Measurements from ENCODE around the gene PRRT3.
"Not testable (repeated sequence)": the region's sequence is repeated elsewhere in the genome, so short reads cannot be mapped to it uniquely, and the experiment has no call there.

PRRT3 gene

GRCh38 chr3:9940746-9941145, 11.5 kb downstream of the PRRT3 start:
- TF ChIP-seq, protein P1, sequence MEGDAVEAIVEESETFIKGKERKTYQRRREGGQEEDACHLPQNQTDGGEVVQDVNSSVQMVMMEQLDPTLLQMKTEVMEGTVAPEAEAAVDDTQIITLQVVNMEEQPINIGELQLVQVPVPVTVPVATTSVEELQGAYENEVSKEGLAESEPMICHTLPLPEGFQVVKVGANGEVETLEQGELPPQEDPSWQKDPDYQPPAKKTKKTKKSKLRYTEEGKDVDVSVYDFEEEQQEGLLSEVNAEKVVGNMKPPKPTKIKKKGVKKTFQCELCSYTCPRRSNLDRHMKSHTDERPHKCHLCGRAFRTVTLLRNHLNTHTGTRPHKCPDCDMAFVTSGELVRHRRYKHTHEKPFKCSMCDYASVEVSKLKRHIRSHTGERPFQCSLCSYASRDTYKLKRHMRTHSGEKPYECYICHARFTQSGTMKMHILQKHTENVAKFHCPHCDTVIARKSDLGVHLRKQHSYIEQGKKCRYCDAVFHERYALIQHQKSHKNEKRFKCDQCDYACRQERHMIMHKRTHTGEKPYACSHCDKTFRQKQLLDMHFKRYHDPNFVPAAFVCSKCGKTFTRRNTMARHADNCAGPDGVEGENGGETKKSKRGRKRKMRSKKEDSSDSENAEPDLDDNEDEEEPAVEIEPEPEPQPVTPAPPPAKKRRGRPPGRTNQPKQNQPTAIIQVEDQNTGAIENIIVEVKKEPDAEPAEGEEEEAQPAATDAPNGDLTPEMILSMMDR (IDR thresholded peaks at IDR 0.05), result no peak
- H3K4me3 ChIP-seq (ENCODE audit: low read depth in 1 of 2, low read length in 1 of 2), result no peak overlapping the region

DNA sequence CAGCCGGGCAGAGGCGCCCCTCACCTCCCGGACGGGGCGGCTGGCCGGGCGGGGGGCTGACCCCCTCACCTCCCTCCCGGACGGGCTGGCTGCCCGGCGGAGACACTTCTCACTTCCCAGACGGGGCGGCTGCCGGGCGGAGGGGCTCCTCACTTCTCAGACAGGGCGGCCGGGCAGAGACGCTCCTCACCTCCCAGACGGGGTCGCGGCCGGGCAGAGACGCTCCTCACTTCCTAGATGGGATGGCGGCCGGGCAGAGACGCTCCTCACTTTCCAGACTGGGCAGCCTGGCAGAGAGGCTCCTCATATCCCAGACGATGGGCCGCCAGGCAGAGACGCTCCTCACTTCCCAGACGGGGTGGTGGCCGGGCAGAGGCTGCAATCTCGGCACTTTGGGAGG, 12.3 kb downstream of the PRRT3 start:
- H3K27ac ChIP-seq; H3K4me1 ChIP-seq (ENCODE audit: control insufficient read depth in 1 of 2, insufficient read depth in 1 of 2, low read depth in 1 of 2, low read length in 1 of 2); H3K36me3 ChIP-seq; H3K9me3 ChIP-seq; H3K27me3 ChIP-seq; H3K4me3 ChIP-seq (ENCODE audit: low read depth in 1 of 2, low read length in 1 of 2): not testable (repeated sequence)

More at GRCh38 chr3:9940746-9941145, 11.5 kb downstream of the PRRT3 start:
- no peaks in the 10 kb centered on the region for H3K36me3 ChIP-seq
- H3K27ac ChIP-seq, result no peak overlapping the region
- H3K27me3 ChIP-seq, result no peaks in the 10 kb centered on the region
- H3K4me1 ChIP-seq (ENCODE audit: control insufficient read depth in 1 of 2, insufficient read depth in 1 of 2, low read depth in 1 of 2, low read length in 1 of 2), result peaks cover under 1 to 4% of the 10 kb centered on the region in 2 experiments
- no peaks in the 10 kb centered on the region for H3K9me3 ChIP-seq

DNA sequence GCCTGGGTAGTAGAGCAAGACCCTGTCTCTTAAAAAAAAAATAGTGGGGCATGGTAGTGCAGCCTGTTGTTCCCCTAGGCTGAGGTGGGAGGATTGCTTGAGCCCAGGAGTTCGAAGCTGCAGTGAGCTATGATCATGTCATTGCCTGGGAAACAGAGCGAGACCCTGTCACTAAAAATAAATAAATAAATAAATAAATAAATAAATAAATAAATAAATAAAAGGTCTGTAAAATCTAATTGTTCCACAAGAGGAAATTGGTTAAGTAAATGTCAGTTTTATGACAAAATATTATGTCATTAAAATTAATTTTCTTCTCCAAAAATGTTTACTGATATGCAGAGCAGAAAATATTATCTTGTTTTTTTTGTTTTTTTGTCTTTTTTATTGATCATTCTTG, 13.2 kb downstream of the PRRT3 start:
- H3K4me3 ChIP-seq (ENCODE audit: low read depth in 1 of 2, low read length in 1 of 2), result no peak overlapping the region
- TF ChIP-seq, protein P1 (IDR thresholded peaks at IDR 0.05), result no peak
- peaks cover 6 to 10% of the 10 kb centered on the region in 2 experiments for H3K4me1 ChIP-seq (ENCODE audit: control insufficient read depth in 1 of 2, insufficient read depth in 1 of 2, low read depth in 1 of 2, low read length in 1 of 2)
- no peak overlapping the region for H3K27ac ChIP-seq
- no peaks in the 10 kb centered on the region for H3K9me3 ChIP-seq
- H3K36me3 ChIP-seq, result no peaks in the 10 kb centered on the region
- H3K27me3 ChIP-seq, result no peaks in the 10 kb centered on the region

DNA sequence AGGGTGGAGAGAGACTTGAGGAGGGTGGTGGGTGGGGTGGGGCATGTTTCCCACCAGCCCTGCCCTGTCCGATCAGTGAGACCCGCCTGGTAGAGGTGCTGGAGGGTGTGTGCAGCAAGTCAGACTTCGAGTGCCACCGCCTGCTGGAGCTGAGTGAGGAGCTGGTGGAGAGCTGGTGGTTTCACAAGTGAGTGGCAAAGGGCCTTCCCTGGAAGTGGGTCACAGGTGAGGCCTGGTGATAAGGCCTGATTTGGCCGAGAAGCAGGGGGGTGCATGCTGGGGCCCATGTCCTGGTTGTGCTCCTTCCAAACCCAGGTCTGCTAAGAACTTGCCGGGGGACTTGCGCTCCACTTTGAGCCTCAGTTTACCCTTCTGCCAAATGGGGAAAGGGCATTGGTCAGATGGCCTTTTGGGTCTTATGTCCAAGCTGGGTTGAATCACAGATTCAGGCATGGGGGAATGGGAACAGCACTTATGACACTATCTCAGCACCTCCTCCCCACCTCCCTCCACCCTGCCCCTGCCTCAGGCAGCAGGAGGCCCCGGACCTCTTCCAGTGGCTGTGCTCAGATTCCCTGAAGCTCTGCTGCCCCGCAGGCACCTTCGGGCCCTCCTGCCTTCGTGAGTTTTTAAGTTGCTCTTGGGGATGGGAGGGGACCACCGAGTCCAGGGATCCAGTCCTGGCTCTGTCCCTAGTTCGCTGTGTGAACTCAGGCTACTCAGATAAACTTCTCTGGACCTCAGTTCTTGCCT, 14.5 kb downstream of the PRRT3 start:
- H3K4me3 ChIP-seq (ENCODE audit: low read depth in 1 of 2, low read length in 1 of 2), result no peak overlapping the region
- H3K27ac ChIP-seq, result no peak overlapping the region
- no peaks in the 10 kb centered on the region for H3K9me3 ChIP-seq
- H3K4me1 ChIP-seq (ENCODE audit: control insufficient read depth in 1 of 2, insufficient read depth in 1 of 2, low read depth in 1 of 2, low read length in 1 of 2), result peaks cover 15 to 18% of the 10 kb centered on the region in 2 experiments
- TF ChIP-seq, protein P1 (IDR thresholded peaks at IDR 0.05), result no peak
- H3K27me3 ChIP-seq, result no peaks in the 10 kb centered on the region
- H3K36me3 ChIP-seq, result no peaks in the 10 kb centered on the region

GRCh38 chr3:9935966-9936510, 16.2 kb downstream of the PRRT3 start:
- Histone ChIP-seq H3K4me3 (ENCODE audit: low read depth in 1 of 2, low read length in 1 of 2) (no peak overlapping the region), H3K27me3 (no peaks in the 10 kb centered on the region), H3K27ac (no peak overlapping the region), H3K36me3 (no peaks in the 10 kb centered on the region), H3K9me3 (no peaks in the 10 kb centered on the region), H3K4me1 (ENCODE audit: control insufficient read depth in 1 of 2, insufficient read depth in 1 of 2, low read depth in 1 of 2, low read length in 1 of 2) (peaks cover 20 to 21% of the 10 kb centered on the region in 2 experiments)
- TF ChIP-seq, protein P1 (IDR thresholded peaks at IDR 0.05), result no peak

- H3K4me1 ChIP-seq (ENCODE audit: control insufficient read depth in 1 of 2, insufficient read depth in 1 of 2, low read depth in 1 of 2, low read length in 1 of 2), result peaks cover 20 to 21% of the 10 kb centered on the region in 2 experiments
- no peaks in the 10 kb centered on the region for H3K27me3 ChIP-seq
- TF ChIP-seq, protein P1 (IDR thresholded peaks at IDR 0.05), result no peak
- no peaks in the 10 kb centered on the region for H3K36me3 ChIP-seq
- no peak overlapping the region for H3K4me3 ChIP-seq (ENCODE audit: low read depth in 1 of 2, low read length in 1 of 2)
- no peaks in the 10 kb centered on the region for H3K9me3 ChIP-seq
- no peak overlapping the region for H3K27ac ChIP-seq
Measured at GRCh38 chr3:9934993-9935392, 17.2 kb downstream of the PRRT3 start.
